Stimulated activated CD4-positive, alpha-beta T cell treated with anti-CD3 and anti-CD28 coated beads, Interleukin-15, amount 100 ng/mL, for 48 hours (primary cell): ENCODE data around the gene SERGEF.

Source experiments
- DNase-seq, 2 donors: peaks; one replicate each; pipeline ENCODE4 v3.0.0-alpha.2; 2020; ENCODE audit warnings: low read depth in 2 of 2

Gene SERGEF

GRCh38 chr11:17786824-17787525 is 225.9 kb downstream of the SERGEF start:
- no peak for DNase-seq

GRCh38 chr11:17783878-17784277 is 229.0 kb downstream of the SERGEF start:
- DNase-seq = no peak

DNA sequence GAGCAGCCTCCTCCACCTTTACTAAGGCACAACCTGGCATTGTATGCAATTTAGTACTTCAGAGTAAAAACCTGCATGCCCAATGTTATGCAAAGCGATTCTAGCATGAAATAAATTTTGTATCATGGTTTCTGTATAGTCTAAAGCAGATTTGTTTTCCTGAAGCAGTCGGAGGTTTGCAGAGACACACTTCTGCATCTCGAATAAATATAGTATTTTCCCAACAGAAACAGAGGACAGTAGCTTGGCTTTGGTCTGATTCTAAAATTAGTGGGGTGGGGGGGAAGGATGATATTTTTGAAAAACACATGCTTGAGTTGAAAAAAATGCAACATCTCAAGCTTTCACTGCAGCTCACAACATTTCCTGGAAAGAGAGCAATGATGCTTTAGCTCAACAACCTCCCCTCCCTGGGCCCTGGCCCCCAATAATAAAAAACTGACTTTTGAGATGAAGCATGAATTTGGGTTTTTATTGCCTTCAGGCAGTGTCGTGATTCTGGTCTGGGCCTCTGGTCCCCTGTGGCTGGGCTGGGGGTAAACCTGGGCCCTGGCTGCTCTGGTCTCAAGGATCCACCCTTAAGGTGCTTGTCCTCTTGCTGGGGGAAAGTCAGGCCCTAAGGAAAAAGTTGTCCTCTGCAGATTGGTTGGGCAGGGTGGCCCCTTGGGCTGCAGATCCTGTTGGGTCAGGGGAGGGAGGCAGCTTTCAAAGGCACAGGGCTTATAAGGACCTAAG is 230.1 kb downstream of the SERGEF start:
- no peak for DNase-seq

DNA sequence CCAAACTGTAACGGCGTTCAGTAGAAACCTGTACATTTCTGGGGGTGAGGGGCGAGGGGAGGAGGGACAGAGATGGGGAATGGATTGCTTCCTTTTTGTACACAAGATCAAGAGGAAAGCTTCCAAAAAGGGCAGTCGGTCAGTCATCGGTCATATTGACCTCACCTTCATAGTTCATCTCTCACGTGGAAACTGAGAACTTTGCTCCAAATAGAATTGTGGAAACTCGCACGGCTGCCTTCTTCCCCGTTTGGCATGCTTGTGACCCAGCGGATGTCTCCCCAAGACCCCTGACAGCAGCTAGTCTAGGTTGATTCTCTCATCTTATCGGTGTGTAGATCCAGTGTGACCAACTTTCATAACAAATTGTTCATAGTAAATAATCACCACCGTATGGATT is 230.7 kb downstream of the SERGEF start:
- no peak for DNase-seq

GRCh38 chr11:17781626-17782025 is 231.2 kb downstream of the SERGEF start:
- DNase-seq = no peak

DNA sequence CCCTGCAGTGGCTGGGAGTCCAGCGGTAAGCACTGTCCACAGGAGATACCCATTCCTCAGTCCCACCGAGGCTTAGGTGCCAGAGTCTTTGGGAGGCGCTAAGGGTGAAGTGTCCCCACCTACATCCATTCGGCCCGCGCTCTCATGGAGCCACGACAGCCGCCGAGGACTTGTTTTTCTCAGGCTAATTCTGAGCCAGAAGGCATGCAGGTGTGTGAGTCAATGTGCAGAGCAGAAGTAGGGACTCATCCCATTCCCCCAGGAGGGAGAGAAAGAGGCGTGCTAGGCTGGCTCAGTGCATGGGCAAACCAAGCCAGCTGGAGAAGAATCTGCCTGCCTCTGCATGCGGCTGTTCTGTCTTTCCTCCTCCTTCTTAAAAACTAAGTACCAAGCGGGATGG is 231.6 kb downstream of the SERGEF start:
- DNase-seq = no peak

DNA sequence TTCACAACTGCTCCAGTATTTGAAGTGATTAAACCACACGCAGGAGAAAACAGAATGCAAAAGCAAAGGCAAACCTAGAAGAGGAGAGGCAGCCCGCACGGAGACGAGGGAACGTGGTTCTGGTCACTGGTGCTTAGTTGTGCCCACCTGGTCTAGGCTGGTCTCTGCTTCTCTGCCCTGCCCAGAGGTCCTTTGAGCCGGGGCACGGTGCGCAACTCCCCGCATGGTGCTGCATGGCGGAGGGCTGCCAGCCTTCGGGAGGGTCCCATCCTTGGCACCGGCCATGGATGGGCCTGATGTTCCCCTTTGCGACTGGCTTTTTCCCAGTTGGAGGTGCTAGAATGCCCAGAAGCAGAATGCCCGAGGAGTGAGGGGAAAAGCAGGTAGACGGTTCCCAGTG is 232.2 kb downstream of the SERGEF start:
- no peak for DNase-seq

DNA sequence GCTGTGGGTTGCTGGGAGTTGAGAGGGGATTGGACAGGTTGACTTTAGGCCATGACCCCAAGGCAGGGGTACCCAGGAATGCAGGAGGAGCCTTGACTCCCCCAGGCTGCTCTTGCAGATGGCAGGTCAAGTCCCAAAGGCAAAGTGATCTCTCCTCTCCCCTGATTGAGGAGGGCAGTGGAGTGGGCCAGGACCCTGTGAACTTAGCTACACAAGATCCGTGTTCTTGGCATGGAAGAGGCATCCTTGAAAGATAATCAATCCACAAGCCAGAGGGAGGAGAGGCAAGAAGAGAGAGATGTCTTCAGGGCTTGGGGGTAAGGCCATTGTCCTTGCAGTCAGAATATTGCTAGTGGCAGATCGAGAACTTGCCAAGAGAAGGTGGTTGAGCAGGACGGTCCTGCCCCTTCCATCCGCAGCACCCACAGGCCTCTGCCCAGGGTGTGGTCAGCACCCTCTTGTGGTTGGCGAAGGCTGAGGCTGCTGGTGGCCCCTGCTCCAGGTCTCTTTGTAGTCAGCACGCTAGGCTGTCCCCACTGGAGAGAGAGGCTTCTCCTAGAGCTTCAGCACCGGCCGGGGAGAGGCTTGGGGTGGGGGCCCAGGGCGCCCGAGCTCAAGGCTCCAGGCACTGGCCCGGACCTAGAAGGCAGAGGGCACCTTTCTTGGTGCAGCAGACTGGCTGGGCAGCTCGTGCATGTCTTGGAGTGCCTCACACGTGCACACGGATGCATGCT is 232.8 kb downstream of the SERGEF start:
- DNase-seq = no peak

GRCh38 chr11:17778956-17779860 is 233.6 kb downstream of the SERGEF start:
- DNase-seq = no peak

DNA sequence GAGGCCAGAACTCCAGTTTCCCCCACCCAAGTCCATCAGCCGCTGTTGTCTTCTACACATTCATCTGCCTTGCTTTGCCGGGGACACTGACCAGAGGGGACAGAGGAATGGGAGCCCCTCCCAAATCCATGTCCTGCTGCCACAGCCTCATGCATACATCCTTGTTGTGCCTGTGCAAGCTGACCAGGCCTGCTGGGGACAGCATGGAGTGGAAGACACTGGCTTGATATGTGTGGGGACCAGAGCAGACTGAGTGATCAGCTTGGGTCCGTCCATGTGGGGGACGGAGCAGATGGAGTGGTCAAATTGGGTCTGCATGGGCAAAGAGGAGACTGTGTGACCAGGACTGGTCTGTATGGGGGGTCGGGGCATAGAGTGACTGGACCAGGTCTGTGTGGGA is 234.5 kb downstream of the SERGEF start:
- DNase-seq = no peak

DNA sequence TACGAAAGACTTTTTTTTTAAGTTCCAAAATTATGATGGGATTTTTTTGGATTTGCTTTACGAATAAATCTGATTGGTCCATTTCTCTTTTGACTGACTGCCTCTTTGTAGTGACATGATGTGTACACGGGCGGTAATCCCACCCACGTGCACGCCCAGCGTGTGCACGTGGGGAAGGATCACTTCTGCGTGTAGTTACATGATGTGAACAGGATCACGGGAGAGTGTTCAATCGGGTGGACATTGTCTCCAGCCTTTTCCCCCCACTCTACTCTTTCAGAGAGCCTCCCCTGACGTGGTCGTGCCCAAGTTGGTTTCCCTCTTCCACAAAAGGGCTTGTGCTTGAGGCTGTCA is 235.1 kb downstream of the SERGEF start:
- no peak for DNase-seq

DNA sequence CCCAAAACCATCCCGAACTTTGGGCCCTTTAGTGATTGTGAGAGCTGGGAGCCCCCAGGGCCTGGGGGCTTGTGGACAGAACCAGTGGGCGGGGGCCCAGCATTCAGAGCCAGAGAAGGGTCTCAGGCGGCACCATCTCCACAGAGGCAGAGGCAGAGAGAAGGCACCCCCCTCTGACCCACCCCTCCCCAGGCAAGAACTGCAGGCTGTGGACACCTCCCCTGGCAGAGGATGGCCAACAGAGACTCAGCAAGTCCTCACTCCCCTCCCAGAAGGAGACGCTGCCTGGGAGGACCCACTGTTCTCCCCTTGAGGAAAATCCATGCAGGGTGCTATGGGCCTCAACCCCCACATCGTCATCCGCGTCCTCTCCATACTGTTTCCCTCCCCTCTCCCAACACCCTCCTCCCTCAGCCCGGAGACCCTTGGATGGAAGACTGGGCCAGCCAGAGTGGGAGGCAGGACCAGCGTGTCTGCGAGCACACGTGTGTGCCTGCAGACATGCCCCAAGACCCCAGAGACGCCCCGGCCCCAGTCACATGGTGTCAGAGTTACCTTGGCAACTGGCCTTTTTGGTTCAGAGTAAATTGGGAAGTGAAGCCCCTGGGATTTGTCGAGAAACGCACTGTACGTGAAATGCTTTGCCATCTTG is 235.6 kb downstream of the SERGEF start:
- no peak for DNase-seq

GRCh38 chr11:17776212-17776875 is 236.5 kb downstream of the SERGEF start:
- no peak for DNase-seq

DNA sequence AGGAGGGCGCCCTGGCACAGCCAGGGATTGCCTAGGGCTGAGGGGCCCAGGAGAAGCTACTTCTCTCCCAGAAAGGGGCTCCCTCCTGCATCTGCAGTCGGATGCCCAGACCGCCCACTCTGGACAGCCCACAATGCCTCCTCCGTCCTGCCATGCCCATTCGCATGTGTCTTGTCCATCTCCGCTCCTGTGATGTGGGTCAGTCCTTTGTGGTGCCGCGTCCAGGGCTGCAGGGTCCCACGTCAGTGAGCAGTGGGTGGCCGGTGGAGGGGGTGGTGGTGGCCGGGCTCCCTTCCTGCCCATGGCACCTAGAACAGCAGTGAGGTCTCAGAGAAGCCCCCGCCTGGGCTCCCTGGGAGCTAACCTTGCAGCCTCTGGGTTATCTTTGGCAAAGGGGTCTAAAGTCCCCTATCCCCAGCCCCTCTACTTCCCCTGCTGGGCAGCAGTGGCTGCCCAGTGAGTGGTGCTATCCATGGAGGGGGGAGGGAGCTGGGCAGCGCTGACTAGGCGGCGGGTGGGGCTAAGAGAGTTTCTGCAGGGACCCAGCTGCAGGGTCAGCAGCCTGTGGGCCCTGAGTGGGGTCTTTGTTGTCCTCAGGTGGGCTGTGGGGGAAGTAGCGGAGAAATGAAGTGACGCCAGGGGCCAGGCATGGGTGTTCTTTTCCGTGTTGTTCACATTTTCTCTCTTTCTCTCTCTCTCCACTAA is 237.2 kb downstream of the SERGEF start:
- no peak for DNase-seq

- DNase-seq = no peak
Observed at GRCh38 chr11:17775035-17775348, 237.9 kb downstream of the SERGEF start.

- DNase-seq = no peak
Observed at GRCh38 chr11:17774232-17775034, 238.4 kb downstream of the SERGEF start.

GRCh38 chr11:17773674-17774073 is 239.2 kb downstream of the SERGEF start:
- DNase-seq = no peak

GRCh38 chr11:17772704-17773600 is 239.9 kb downstream of the SERGEF start:
- no peak for DNase-seq
